GM12865 (cell line): ENCODE measurements around the gene CEP55.

ENCODE experiments used
- DNase-seq: peaks from one replicate; pipeline ENCODE4 v3.0.0; 2010; ENCODE audit warnings: low read depth
- H3K4me3 ChIP-seq: 2 replicates; pipeline ENCODE4 v1.5.1; 2011; ENCODE audit warnings: mild to moderate bottlenecking, low read depth, low read length, control low read depth
- CTCF ChIP-seq: IDR thresholded peaks from 2 replicates; pipeline ENCODE4 v1.5.1; 2011; ENCODE audit warnings: low read length, control low read depth, low read depth, inconsistent platforms; ENCODE audit not compliant: insufficient read depth; ENCODE audit errors: missing control alignments

Gene CEP55

DNA sequence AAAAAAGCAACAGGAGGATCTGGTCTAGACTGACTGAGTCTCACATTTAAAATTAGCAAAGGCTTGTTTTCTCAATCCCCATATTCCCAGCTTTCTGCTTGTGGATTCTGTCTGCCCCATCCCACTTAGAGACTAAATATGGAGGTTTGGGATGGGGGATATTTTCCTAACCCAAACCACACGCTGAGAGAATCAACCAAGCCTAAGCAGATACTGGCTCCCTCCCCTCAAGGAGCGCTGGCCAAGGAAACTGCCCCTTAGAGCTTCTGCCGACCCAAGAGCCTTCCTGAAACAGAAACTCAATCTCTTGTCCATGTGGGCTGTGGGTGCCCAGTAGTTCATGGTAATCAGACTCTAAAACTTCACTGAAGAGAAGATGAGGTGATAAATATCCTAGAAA is 74.0 kb downstream of the CEP55 start:
- TF ChIP-seq CTCF: no peak
- H3K4me3 ChIP-seq: no peak overlapping the region
- no peak for DNase-seq

- no peak for TF ChIP-seq CTCF
- H3K4me3 ChIP-seq: no peak overlapping the region
These were observed 76.2 kb downstream of the CEP55 start for GRCh38 chr10:93572606-93573005.

GRCh38 chr10:93573051-93573909 is 76.9 kb downstream of the CEP55 start:
- no peak for DNase-seq
- no peak for TF ChIP-seq CTCF
- H3K4me3 ChIP-seq: no peak overlapping the region

More at GRCh38 chr10:93572606-93573005, 76.2 kb downstream of the CEP55 start:
- DNase-seq: no peak

GRCh38 chr10:93573924-93574323 is 77.5 kb downstream of the CEP55 start:
- DNase-seq: no peak
- TF ChIP-seq CTCF: no peak
- H3K4me3 ChIP-seq: no peak overlapping the region

DNA sequence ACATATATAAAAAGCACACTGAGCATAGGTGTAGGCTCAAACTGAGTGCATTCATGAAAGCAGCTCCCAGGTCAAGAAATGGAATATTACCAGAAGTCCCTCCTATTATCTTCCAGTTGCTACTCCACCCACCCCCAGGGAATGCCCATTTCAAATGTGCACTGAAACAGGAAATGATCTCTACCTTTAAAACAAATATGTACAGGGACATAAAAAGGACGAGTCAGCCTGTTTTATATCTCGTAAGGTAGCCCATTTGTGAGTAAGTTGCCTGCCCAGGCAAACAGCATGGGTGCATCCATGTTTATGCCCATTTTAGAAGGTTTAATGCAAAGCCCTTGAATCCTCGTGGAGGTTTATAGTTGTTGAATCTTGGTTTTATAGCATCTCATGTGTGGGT is 80.5 kb downstream of the CEP55 start:
- no peak for TF ChIP-seq CTCF
- DNase-seq: no peak
- no peak overlapping the region for H3K4me3 ChIP-seq

DNA sequence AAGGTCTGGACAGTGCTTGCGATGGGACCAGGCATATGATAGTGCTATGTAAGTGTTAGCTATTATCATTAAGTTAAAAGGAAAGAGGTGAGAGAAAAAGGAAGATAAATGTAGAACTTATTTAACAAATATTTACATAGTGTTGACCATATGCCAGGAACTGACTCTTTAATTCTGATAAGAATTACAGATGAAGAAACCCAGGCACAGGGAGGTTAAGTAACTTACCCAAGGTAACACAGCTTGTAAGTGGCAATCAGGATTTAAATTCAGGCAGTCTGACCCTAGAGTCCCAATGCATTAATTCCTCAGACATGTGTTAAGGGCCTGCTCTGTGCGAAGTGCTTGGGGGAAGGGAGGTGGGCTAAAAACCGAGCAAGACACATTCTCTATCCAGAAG is 81.2 kb downstream of the CEP55 start:
- no peak overlapping the region for H3K4me3 ChIP-seq
- TF ChIP-seq CTCF: no peak
- DNase-seq: no peak
